ENCODE results near the gene HPGD.

HPGD gene

GRCh38 chr4:174505007-174505406 lies 17.3 kb downstream of the HPGD start:
- Histone ChIP-seq H3K9me2 (replicated peaks; ENCODE audit: control insufficient read depth, low read length) (no peaks in the 10 kb centered on the region), H3K4me2 (ENCODE audit: low read length) (no peak overlapping the region), H3K4me3 (ENCODE audit: low read length) (no peak overlapping the region), H4K20me1 (ENCODE audit: control insufficient read depth, insufficient read depth, low read depth, low read length) (no peaks in the 10 kb centered on the region), H3K36me3 (ENCODE audit: control insufficient read depth, low read length) (no peaks in the 10 kb centered on the region), H3F3A (ENCODE audit: control insufficient read depth, insufficient read depth) (no peaks in the 10 kb centered on the region), H3K9me3 (ENCODE audit: control insufficient read depth, insufficient read depth, low read length) (no peaks in the 10 kb centered on the region), H3K27me3 (ENCODE audit: control insufficient read depth, low read length) (no peaks in the 10 kb centered on the region; the same call in 1 of the 2 replicates), H3K79me2 (ENCODE audit: control insufficient read depth, low read length) (no peaks in the 10 kb centered on the region), H3K27ac (ENCODE audit: low read depth, low read length) (no peak overlapping the region), H3K4me1 (ENCODE audit: control insufficient read depth, low read length) (no peaks in the 10 kb centered on the region)
- TF ChIP-seq EZH2phosphoT487 (IDR thresholded peaks at IDR 0.05; ENCODE audit: borderline replicate concordance, low read length) (no peak), CTCF (IDR thresholded peaks at IDR 0.05; ENCODE audit: low read depth, low read length, poor library complexity, severe bottlenecking) (no peak)

- no peaks in the 10 kb centered on the region for H3K79me2 ChIP-seq (ENCODE audit: control insufficient read depth, low read length)
- no peaks in the 10 kb centered on the region for H3K36me3 ChIP-seq (ENCODE audit: control insufficient read depth, low read length)
- no peaks in the 10 kb centered on the region for H3K9me3 ChIP-seq (ENCODE audit: control insufficient read depth, insufficient read depth, low read length)
- H3F3A ChIP-seq (ENCODE audit: control insufficient read depth, insufficient read depth): no peaks in the 10 kb centered on the region
- no peak overlapping the region for H3K4me3 ChIP-seq (ENCODE audit: low read length)
- TF ChIP-seq CTCF (IDR thresholded peaks at IDR 0.05; ENCODE audit: low read depth, low read length, poor library complexity, severe bottlenecking) (no peak), EZH2phosphoT487 (IDR thresholded peaks at IDR 0.05; ENCODE audit: borderline replicate concordance, low read length) (no peak)
- H3K4me2 ChIP-seq (ENCODE audit: low read length): no peak overlapping the region
- H3K9me2 ChIP-seq (replicated peaks; ENCODE audit: control insufficient read depth, low read length): no peaks in the 10 kb centered on the region
- H4K20me1 ChIP-seq (ENCODE audit: control insufficient read depth, insufficient read depth, low read depth, low read length): no peaks in the 10 kb centered on the region
- no peak overlapping the region for H3K27ac ChIP-seq (ENCODE audit: low read depth, low read length)
- H3K4me1 ChIP-seq (ENCODE audit: control insufficient read depth, low read length): no peaks in the 10 kb centered on the region
- H3K27me3 ChIP-seq (ENCODE audit: control insufficient read depth, low read length): no peaks in the 10 kb centered on the region
These were observed 19.1 kb downstream of the HPGD start for GRCh38 chr4:174503079-174503715.

GRCh38 chr4:174496631-174497432 lies 25.5 kb downstream of the HPGD start:
- no peaks in the 10 kb centered on the region for H3K27me3 ChIP-seq (ENCODE audit: control insufficient read depth, low read length)
- TF ChIP-seq EZH2phosphoT487 (IDR thresholded peaks at IDR 0.05; ENCODE audit: borderline replicate concordance, low read length) (no peak), CTCF (IDR thresholded peaks at IDR 0.05; ENCODE audit: low read depth, low read length, poor library complexity, severe bottlenecking) (no peak)
- no peak overlapping the region for H3K27ac ChIP-seq (ENCODE audit: low read depth, low read length)
- no peaks in the 10 kb centered on the region for H3K79me2 ChIP-seq (ENCODE audit: control insufficient read depth, low read length)
- no peaks in the 10 kb centered on the region for H3K36me3 ChIP-seq (ENCODE audit: control insufficient read depth, low read length)
- no peaks in the 10 kb centered on the region for H3K4me1 ChIP-seq (ENCODE audit: control insufficient read depth, low read length)
- no peaks in the 10 kb centered on the region for H4K20me1 ChIP-seq (ENCODE audit: control insufficient read depth, insufficient read depth, low read depth, low read length)
- no peaks in the 10 kb centered on the region for H3K9me3 ChIP-seq (ENCODE audit: control insufficient read depth, insufficient read depth, low read length)
- no peaks in the 10 kb centered on the region for H3K9me2 ChIP-seq (replicated peaks; ENCODE audit: control insufficient read depth, low read length)
- H3F3A ChIP-seq (ENCODE audit: control insufficient read depth, insufficient read depth): no peaks in the 10 kb centered on the region; the same call in 1 of the 2 replicates
- no peak overlapping the region for H3K4me3 ChIP-seq (ENCODE audit: low read length)
- H3K4me2 ChIP-seq (ENCODE audit: low read length): no peak overlapping the region
